Stimulated activated naive CD4-positive, alpha-beta T cell treated with Interleukin-2 at 50 U/mL for 16 hours (primary cell): ENCODE data around the gene NHLRC2.
"Not testable (repeated sequence)": the region's sequence is repeated elsewhere in the genome, so short reads cannot be mapped to it uniquely, and the experiment has no call there.

Experiments
- DNase-seq: peaks from one replicate; lab custom pipeline; 2025; lab: John Stamatoyannopoulos, UW

The NHLRC2 gene

DNA sequence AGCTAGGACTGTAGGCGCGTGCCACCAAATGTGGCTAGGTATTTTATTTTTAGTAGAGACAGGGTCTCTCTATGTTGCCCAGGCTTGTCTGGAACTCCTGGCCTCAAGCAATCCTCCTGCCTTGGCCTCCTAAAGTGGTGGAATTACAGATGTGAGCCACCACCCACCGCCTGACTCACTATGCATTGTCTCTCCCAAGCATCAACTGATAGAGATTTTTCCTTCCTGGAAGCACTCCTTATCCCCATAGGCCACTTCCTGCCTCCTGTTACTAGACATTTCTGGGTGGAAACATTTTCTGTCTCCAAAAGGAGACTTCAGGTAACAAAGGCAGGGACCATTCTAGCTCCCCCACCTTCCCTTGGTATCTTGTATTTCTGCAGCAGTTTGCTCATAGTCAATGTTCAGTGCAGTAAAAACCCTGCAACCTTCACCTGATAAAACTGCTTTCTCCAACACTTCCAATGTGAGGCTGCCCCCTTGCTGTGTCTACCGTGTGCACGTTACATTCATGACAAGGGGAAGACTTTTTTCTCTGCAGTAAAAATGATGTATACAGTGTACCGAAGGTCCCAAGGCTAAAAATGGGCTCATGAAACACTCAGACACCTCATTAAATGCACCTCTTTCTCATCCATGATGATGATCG lies 84.9 kb downstream of the NHLRC2 start:
- DNase-seq = no peak

DNA sequence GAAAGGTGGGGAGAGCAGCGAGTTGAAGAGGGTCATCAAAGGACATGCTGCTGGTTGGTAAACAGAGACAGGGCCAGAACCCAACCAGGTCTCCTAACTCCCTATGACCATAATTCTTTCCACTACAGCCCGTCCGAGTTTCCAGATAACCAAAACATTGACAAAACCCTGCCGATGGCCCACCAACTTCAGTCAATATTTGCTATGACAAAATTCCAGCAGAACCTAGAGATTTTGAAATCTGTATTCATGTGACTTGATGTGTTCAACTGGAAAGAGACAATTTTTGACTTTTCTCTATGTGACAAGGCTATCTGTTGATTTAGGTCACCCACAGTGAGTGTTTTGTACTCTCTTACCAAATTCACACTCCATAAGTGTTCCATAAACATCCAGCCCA lies 86.7 kb downstream of the NHLRC2 start:
- no peak for DNase-seq

DNA sequence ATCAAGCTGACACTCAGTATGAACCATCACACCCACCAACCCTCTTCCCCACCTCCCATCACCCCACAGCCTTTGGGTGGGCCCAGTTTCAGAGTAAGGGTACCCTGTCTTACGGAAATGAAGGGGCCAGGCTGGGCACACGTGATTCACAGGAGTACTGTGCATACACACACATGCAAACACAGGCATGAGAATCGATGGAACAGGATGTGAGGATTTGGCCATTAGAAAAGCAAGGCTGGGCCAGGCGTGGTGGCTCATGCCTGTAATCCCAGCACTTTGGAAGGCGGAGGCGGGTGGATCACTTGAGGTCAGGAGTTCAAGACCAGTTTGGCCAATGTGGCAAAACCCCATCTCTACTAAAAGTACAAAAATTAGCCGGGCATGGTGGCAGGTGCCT lies 88.7 kb downstream of the NHLRC2 start:
- DNase-seq = not testable (repeated sequence)

DNA sequence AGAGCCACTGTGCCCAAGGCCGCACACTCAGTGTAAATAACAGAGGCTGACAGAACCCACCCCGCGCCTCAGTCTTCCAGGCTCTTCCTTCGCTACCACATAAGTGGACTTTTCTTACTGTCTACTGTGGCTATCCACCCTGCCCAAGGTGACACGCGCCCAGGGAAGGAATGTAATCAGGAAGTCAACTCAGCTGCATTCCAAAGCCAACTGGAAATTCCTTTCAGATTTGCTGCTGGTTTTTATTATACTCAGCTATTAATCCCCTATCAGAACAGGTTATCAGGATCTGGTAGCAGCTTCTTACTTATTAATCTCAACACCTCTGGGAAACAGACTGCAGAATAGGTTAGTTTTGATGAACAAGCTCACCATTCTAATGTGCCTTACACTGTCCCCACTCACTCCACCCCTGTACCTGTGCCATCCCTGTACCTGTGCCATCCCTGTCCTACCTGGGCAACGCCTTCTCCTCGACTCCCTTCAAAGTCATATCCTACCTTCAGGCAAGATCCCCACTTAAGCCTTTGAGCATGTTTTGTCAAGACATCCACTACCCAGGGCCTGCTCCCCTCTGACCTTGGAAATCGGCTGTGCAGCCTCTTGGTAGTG lies 90.7 kb downstream of the NHLRC2 start:
- DNase-seq = no peak

DNA sequence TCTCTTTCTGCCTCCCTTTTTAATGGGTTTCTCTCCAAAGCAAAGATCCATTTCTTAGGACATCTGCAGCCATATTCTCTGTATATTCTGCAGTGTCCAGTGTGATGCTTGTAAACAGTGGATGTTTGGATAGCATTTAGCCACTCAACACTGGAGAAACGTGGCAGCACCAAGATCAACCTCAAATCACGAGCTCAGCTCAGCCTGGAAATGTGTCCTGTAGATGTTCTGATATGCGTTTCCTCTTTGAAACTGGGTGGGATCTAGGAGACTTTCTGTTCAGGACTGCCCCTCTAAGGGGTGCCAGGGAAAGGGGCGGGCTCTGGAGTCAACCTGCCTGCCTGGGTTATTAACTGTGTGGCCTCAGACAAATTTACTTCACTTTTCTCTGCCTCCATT lies 91.2 kb downstream of the NHLRC2 start:
- DNase-seq = no peak

DNA sequence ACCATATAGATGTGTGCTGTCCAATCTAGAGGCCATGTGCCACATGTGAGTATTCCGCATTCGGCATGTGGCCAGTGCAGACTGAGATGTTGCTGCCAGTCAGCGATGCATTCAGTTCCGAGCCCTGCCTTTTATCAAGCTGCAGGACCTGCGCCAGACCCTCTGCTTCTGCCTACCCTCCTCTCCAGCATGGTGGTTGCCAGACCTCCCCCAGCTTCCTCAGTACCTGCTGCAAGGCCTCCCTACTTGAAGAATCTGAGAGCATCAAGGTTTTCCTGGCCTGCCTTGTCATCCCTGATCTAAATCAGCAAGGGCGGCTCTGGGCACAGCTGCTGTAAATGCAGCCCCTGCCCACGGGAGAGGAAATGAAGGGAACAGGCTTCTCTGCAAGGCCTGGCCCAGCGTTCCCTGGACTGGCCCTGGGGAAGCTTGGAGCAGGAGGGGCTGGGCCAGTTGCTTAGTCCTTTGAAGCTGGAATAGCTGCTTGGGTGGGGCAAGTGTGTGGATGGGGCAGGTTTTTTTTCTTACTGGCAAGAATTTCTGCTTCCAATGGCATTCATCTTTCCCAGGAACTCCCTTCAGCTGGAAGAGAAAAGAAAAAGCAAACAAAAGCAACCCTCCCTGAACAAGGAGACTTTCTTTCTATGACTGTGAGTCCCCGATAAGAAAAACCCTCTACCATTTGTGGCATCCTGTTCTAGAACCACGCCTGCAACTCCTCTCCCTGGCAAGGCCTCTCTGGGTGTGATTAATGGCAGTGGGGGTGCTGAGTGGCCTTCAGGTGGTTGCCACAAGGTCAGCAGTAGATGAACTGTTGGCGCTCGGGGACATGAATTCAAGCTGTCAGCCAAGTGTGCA lies 93.0 kb downstream of the NHLRC2 start:
- DNase-seq = no peak

DNA sequence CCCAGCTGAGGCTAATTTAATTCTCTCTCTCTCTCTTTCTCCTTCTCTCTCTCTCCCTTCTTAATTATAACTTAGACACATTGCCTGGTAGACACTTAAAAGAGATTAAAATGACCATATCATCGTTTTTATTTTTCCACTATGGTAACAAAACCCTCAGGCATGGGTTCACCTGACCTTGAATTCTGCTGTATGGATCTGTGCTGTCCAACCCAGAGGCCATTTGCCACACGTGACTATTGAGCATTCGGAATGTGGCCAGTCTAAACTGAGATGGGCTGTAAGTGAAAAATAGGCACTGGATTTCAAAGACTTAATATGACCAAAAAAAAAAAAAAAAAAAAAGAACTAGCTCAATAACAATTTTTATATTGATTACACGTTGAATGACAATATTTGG lies 93.6 kb downstream of the NHLRC2 start:
- DNase-seq = no peak

DNA sequence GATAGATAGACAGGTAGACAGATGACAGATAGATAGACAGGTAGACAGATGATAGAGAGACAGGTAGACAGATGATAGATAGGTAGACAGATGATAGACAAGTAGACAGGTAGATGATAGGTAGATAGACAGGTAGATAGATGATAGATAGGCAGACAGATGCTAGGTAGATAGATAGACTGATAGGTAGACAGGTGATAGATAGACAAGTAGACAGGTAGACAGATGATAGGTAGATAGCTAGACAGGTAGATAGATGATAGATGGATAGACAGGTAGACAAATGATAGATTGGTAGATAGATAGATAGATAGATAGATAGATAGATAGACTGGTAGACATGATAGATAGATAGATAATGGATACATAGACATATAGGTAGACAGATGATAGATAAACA lies 95.8 kb downstream of the NHLRC2 start:
- no peak for DNase-seq

DNA sequence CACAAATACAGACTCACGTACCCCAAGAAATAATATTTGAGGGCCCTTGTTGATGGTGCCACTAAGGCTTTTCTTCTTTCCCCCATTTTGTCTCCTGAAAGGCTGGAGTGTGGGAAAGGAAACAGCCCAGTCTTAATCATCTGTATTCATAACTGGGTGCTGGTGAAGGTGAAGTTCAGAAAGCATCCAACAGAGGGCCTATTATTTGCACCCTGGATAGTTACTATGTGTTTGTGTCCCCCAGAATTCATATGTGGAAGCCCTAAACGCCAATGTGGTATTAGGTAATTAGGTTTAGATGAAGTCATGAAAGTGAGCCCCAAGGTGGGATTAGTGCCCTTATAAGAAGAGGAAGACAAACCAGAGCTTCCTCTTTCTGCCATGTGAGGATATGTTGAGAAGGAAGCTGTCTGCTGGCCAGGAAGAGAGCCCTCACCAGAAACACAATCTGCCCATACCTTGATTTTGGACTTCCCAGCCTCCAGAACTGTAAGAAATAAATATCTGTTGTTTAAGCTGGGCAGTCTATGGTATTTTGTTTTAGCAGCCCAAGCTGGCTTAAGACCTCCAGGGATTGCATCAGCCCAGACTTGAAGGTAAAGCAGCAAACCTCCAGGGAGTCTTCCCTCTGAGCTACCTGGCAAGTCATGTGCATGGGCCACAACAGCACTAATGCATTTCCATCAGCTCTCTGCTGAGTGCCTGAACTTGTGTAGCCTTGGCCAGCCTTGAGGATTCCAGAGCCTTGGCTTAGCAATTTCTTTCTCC lies 99.2 kb downstream of the NHLRC2 start:
- DNase-seq = no peak

DNA sequence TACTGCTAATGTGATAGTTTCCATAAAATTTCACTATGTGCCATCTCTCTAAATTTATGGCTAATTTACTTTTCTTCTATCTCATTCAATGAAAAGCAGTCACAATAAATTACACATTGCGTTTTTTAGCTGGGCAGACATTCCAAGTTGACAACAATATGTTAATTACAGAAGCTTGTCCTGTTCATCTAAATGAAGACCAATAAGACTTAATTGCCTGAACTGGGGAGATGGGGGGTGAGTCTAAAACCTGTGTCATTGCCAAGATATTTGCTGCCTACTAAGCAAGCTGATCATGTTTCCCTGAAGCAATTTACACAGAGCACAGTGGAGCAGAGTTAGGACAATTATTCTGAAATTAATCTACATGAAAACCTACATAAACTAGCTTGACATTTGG lies 99.9 kb downstream of the NHLRC2 start:
- no peak for DNase-seq

DNA sequence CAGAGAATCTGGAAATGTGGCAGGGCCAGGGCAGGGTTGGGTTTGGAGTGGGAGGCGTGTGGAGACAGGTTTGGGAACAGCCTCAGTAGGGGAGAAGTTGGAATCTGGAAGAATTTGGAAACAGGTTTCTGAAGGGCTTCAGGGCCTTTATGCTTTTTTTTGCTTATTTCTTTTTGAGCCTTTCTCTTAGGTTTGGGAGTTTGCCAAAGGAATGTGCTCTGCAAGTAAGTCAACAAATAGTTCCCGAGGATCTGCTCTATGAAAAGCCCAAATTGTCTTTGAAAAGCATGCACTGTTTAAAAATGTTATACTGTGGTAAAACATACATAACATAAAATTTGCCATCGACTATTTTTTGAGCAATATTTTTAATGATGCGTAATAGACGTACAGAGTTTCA lies 102.6 kb downstream of the NHLRC2 start:
- no peak for DNase-seq

DNA sequence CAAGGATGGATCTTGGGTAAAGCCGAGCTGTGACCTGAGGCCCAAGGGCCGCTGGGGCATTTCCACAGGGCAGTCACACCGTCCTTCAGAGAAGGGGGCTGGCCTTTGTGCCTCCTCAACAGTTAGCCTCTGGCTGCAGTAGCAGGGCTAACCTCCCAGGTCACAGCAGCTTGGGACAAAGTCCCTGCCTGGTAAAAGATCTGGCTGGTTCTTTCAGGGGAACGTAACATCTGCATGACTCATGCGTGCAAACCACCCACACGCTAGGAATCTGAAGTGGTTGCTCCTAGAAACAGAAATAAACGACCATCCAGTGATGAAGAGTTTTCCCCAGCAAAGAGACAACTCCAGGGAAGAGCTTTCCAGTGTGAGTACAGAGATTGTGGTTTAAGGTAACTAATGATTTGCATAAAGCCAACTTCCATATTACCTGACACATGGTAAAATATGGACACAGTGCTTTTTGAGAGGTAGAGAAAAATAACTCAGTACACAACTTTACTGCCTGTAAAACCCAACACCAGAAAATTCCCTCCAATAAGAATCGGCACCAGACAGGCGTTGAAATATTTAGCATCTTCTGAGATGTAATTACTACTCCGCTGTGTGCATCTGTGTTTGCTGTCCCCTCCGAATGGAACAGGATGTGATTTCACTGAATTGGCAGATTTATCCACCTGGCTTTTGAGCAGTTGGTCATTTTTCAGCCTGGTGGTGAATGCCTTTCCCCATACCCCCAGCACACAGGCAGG lies 104.3 kb downstream of the NHLRC2 start:
- peak; percentile 0 for DNase-seq

DNA sequence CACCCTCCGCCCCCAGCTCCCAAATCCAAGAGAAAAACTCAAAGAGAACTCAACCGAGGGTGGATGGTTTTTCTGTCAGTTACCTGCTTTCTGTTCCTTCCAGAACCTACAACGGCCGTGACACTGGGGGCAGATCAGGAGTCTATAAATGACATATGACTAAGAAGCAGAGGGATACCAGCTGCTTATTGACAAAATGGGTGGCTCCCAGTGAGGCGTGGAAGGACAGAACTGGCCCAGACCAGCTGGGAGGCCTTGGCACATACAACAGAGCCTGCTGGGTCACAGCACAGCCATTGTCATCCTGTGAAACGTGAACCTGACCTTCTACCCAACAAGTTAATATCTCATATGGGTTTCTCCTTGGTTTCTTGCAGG lies 104.9 kb downstream of the NHLRC2 start:
- no peak for DNase-seq

DNA sequence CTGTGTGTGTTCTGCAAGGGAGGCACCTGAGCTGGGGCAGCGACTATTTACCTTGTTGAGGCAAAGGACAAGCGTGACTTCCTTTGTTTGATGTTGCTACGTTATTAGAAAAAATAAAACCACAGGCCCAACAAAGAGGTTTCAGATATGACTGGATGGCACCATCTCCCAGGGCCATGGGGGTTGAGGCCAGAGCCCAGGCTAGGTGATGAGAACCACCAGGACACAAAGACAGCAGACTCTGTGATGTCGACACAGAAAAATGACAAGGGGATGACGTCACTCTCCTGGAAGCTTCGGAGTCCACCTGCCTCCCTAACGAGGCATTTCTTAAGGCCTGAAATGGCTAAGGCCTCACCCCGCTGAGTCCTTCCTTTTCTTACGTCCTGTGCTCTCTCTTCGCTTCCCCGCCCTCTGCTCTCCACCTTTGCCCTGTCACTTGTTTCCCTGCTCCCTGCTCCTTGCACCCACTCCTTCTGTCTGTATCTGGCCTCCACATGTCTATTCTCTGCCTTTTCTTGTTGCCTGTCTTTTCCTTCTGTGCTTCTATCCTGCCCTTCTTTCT lies 106.2 kb downstream of the NHLRC2 start:
- DNase-seq = peak; percentile 12

DNA sequence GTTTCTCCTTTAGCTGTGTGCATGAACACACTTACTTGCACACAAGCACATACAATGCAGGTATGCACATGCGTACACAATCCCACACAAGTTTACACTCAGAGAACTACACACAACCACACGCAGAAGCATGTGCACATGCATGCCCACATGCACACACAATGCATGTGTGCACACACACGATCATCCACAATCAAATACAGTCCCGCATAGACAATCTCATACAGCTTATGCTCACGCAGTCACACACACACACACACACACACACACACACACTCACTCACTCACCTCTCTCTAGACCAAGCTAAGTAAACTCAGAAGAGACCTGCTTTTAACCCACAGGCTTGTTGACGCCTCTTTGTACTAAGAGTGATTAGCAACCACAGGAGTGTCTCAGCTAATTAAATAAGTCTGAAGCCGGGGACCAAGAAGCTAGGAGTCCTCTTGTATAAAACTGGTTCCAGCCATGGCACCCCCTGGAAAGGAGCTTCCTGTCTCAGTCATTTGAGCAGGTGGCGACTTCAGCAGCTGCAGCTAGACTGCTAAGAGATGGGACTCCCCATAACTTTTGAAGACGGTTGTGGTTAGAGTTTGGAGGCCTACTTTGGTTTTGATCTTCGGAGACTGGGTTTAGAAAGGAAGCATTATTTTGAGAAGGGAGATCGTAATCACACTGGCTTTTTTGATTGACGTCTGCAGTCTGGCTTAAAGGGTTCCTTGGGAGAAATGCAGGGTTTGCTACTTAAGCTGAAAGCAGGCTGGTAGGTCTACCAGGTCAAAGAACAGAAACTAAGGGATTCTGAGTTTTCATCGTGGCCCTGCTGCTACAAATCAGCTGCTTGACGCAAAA lies 106.9 kb downstream of the NHLRC2 start:
- peak; percentile 56 for DNase-seq

DNA sequence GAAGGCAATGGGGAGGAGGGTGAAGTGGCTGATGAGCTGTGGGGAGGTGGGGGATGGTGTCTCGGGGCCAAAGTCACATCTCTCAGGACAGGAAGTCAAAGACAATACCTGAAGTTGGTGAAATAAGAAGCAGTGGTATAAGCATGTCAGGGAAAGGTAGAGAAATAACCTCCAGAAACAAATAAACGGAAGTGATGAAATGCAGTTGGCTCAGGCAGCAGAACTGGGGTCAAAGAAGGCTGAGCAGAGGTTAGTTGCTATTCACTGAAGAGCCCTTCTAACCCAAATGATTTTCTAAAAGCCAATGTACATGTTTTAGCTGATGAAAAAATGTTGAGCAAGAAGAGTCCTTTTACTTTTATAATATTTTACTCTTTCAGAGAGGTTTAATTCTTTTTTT lies 110.6 kb downstream of the NHLRC2 start:
- no peak for DNase-seq

DNA sequence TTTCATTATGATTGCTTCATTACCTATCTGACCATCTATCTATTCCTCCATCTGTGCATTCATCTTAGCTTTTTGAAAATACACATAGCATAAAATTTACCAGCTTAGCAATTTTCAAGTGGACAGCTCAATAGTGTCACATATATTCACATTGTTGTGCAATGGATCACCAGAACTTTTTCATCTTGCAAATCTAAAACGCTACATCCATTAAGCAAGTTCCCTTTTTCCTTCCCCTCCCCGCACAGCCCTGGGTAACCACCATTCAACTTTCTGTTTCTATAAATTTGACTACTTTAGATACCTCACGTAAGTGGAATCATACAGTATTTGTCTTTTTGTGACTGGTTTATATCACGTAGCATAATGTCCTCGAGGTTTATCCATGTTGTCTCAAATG lies 111.2 kb downstream of the NHLRC2 start:
- DNase-seq = no peak
